RWPE2 (cell line): ENCODE data around the gene TMPRSS11D.

Experiments used
- ATAC-seq: fragments of 200-7000 bp; cut with Tn5 transposase; 3 replicates; pipeline ENCODE4 v1.9.1; 2021; ENCODE audit warnings: low read depth
- DNase-seq: peaks from one replicate; pipeline ENCODE4 v3.0.0-alpha.2; 2020; ENCODE audit warnings: low spot score
- H3K27ac ChIP-seq: fragments of 450-650 bp; 2 replicates; pipeline ENCODE4 v1.5.1; 2017; ENCODE audit warnings: mild to moderate bottlenecking; ENCODE audit not compliant: poor library complexity, severe bottlenecking
- H3K27me3 ChIP-seq: fragments of 250-450 bp; sonication (Bioruptor Pico); 2 replicates; pipeline ENCODE4 v1.5.1; 2021; ENCODE audit warnings: mild to moderate bottlenecking, moderate library complexity; ENCODE audit not compliant: insufficient read depth, poor library complexity, severe bottlenecking
- H3K36me3 ChIP-seq: fragments of 250-450 bp; sonication (Bioruptor Pico); 2 replicates; pipeline ENCODE4 v1.5.1; 2020; ENCODE audit warnings: low read depth, mild to moderate bottlenecking, moderate library complexity
- H3K4me1 ChIP-seq: fragments of 250-450 bp; sonication (Bioruptor Pico); 2 replicates; pipeline ENCODE4 v1.5.1; 2021; ENCODE audit warnings: mild to moderate bottlenecking, moderate library complexity; ENCODE audit not compliant: insufficient read depth, poor library complexity, severe bottlenecking
- H3K4me3 ChIP-seq: fragments of 250-450 bp; sonication (Bioruptor Pico); 2 replicates; pipeline ENCODE4 v1.5.1; 2021; ENCODE audit warnings: mild to moderate bottlenecking, moderate library complexity; ENCODE audit not compliant: severe bottlenecking
- H3K9me3 ChIP-seq: fragments of 250-450 bp; sonication (Bioruptor Pico); 2 replicates; pipeline ENCODE4 v1.5.1; 2021; ENCODE audit warnings: mild to moderate bottlenecking, moderate library complexity; ENCODE audit not compliant: severe bottlenecking
- TF ChIP-seq, protein P1 (sequence below): fragments of 450-650 bp; IDR thresholded peaks from one replicate; pipeline ENCODE4 v1.5.1; 2017; ENCODE audit warnings: mild to moderate bottlenecking, moderate library complexity; ENCODE audit not compliant: poor library complexity, severe bottlenecking

TMPRSS11D gene

DNA sequence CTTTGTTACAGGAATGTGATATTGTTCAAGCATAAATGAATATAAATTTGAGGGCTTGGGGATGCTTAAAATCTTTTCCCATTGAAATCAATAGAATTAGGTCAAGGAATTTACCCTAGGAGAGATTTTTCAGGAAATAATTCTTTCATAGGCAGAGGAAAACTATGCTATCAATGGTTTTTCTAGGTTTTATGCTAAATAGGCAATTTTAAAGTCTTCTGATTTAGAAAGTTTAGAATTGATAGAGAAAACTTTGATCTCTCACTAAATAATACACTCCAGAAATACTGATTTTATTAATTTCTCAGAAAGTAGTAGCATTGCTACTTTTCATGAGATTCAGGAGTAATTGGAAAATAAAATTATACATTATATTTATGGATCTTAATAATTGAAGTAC, 93.1 kb downstream of the TMPRSS11D start:
- no peaks in the 10 kb centered on the region for H3K36me3 ChIP-seq
- no peak for DNase-seq
- TF ChIP-seq, protein P1, sequence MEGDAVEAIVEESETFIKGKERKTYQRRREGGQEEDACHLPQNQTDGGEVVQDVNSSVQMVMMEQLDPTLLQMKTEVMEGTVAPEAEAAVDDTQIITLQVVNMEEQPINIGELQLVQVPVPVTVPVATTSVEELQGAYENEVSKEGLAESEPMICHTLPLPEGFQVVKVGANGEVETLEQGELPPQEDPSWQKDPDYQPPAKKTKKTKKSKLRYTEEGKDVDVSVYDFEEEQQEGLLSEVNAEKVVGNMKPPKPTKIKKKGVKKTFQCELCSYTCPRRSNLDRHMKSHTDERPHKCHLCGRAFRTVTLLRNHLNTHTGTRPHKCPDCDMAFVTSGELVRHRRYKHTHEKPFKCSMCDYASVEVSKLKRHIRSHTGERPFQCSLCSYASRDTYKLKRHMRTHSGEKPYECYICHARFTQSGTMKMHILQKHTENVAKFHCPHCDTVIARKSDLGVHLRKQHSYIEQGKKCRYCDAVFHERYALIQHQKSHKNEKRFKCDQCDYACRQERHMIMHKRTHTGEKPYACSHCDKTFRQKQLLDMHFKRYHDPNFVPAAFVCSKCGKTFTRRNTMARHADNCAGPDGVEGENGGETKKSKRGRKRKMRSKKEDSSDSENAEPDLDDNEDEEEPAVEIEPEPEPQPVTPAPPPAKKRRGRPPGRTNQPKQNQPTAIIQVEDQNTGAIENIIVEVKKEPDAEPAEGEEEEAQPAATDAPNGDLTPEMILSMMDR: no peak
- no peaks in the 10 kb centered on the region for H3K4me1 ChIP-seq
- no peak overlapping the region for H3K27ac ChIP-seq
- no peaks in the 10 kb centered on the region for H3K9me3 ChIP-seq
- no peaks in the 10 kb centered on the region for H3K27me3 ChIP-seq
- H3K4me3 ChIP-seq: no peak overlapping the region
- no peak for ATAC-seq

DNA sequence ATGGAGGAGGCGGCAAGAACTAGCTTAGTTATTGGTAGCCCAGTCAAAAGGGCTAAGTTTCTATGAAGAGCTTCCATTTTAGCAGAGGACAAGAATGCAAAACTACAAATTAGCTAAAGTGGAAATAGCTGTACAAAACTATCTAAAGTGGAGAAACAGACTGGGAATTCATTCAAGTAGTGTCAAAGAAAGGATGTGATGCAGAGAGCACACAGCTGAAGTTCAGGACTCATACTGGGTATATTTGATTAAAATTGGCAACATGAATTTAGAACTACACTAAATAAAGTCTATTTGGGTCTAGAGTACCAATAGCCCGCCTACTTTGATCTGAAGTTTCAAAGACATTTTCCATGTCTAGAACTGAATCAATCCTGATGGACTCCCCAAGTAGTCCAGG, 96.5 kb downstream of the TMPRSS11D start:
- no peak for DNase-seq
- H3K27ac ChIP-seq: no peak overlapping the region
- H3K36me3 ChIP-seq: no peaks in the 10 kb centered on the region
- TF ChIP-seq, protein P1: no peak
- H3K4me1 ChIP-seq: no peaks in the 10 kb centered on the region
- H3K4me3 ChIP-seq: no peak overlapping the region
- H3K9me3 ChIP-seq: no peaks in the 10 kb centered on the region
- H3K27me3 ChIP-seq: no peaks in the 10 kb centered on the region
- ATAC-seq: no peak

DNA sequence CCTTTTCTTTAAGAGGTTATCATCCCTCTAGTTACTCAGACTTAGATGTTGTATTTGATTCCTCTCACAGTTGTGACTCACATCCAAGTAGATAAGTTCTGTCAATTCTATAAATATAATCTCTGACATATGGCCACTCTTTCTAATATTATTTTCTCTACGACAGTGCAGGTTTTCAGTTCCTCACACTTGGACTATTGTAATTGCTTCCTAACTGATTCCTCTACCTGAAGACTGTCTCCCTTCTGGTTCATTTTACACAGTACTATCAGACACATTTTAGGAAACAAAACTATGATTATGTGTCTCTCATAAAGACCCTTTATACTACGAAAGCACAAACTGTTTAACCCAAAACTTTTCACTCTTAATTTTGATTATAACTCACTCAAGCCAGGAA, 98.3 kb downstream of the TMPRSS11D start:
- TF ChIP-seq, protein P1: no peak
- no peaks in the 10 kb centered on the region for H3K9me3 ChIP-seq
- H3K4me3 ChIP-seq: no peak overlapping the region
- ATAC-seq: no peak
- no peaks in the 10 kb centered on the region for H3K36me3 ChIP-seq
- H3K27me3 ChIP-seq: no peaks in the 10 kb centered on the region
- no peak for DNase-seq
- H3K27ac ChIP-seq: no peak overlapping the region
- H3K4me1 ChIP-seq: no peaks in the 10 kb centered on the region

- no peak overlapping the region for H3K4me3 ChIP-seq
- DNase-seq: no peak
- H3K27me3 ChIP-seq: no peaks in the 10 kb centered on the region
- peak overlapping the region; percentile 13 for H3K27ac ChIP-seq
- ATAC-seq: peak; percentile 82
- TF ChIP-seq, protein P1: no peak
- H3K9me3 ChIP-seq: no peaks in the 10 kb centered on the region
- peaks cover 8% of the 10 kb centered on the region for H3K4me1 ChIP-seq
- no peaks in the 10 kb centered on the region for H3K36me3 ChIP-seq
Measured at GRCh38 chr4:67779631-67780030, 104.2 kb downstream of the TMPRSS11D start.

DNA sequence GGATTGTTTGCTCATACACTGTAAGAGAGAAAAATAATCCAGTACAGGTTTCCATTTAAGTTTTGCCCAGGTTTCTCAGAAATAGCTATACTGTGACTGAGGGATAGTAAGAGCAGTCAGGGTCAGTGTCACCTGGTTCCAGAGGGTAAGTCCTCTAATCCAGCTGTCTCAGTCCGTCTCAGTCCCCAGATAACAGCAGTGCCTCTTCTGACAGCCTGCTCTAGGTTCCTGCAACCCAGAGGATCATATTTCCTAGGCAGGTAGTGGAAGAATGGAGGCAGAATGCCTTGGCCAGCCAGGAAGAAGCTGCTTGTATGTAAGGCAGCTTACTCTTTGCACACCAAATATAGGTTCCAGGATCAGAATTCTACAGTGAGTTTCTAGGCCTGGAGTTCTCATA, 107.1 kb downstream of the TMPRSS11D start:
- H3K27ac ChIP-seq: no peak overlapping the region
- ATAC-seq (no peak), DNase-seq (no peak)
- no peaks in the 10 kb centered on the region for H3K27me3 ChIP-seq
- no peaks in the 10 kb centered on the region for H3K9me3 ChIP-seq
- H3K4me1 ChIP-seq: peaks cover 8% of the 10 kb centered on the region
- TF ChIP-seq, protein P1: no peak
- no peak overlapping the region for H3K4me3 ChIP-seq
- no peaks in the 10 kb centered on the region for H3K36me3 ChIP-seq
